ENCODE results near the gene EPHA6.

DNA sequence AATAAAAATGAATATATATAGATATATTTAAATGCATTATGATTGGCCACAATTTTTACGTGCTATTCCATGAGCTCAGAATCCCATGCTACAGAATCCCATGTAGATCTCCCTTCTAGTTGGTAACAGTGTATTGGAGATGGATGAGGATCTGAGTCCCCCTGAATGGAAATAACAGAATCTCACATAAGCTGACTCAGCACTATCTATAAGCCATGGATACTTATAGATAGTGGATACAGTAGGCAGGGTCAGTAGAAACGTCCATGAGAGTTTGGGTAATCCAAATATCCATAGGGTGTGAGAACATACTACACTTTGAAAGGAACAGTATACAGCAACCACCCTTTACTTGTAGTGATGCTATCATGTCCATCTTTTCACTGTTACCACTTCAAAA is 375.4 kb downstream of the EPHA6 start:
- TF ChIP-seq CTCF (conservative IDR thresholded peaks at IDR 0.05) (no peak), EZH2 (IDR thresholded peaks at IDR 0.05; ENCODE audit: low read depth) (no peak)
